ENCODE results near the gene ZNF385B. TPM values are rescaled to one million over a fixed set of nuclear protein-coding genes. Genes with fewer than 3 reads are reported as not detected.

Gene ZNF385B
- total and polyA plus RNA-seq, 4 donors, result 13.5 to 70.8 (median 45.2) TPM

- Histone ChIP-seq H3K36me3 (ENCODE audit: control insufficient read depth in 4 of 4, insufficient read depth in 4 of 4, low read length in 4 of 4) (no peaks in the 10 kb centered on the region), H3K9me3 (ENCODE audit: control insufficient read depth in 4 of 4, insufficient read depth in 3 of 4, low read length in 3 of 4) (no peaks in the 10 kb centered on the region), H3K27me3 (ENCODE audit: control insufficient read depth in 3 of 3, insufficient read depth in 3 of 3, low read length in 2 of 3) (peaks cover 0 to 4% (median 0%) of the 10 kb centered on the region in 3 donors), H3K4me3 (no peak overlapping the region), H3K4me1 (ENCODE audit: control insufficient read depth in 5 of 5, insufficient read depth in 5 of 5, low read length in 5 of 5) (no peaks in the 10 kb centered on the region), H3K9ac (ENCODE audit: insufficient read depth in 1 of 2, low read length in 2 of 2) (no peak overlapping the region), H3K27ac (ENCODE audit: low read depth in 1 of 2, low read length in 1 of 2) (no peak overlapping the region)
- TF ChIP-seq CTCF (IDR thresholded peaks at IDR 0.05; ENCODE audit: control extremely low read depth, extremely low read depth), result no peak
- DNase-seq (no peak), ATAC-seq (ENCODE audit: insufficient read depth, low FRiP score) (no peak)
These were observed 14.5 kb upstream of the ZNF385B start for GRCh38 chr2:179875864-179876263.

GRCh38 chr2:179862898-179863458 is 1.6 kb upstream of the ZNF385B start:
- no peak for TF ChIP-seq CTCF (IDR thresholded peaks at IDR 0.05; ENCODE audit: control extremely low read depth, extremely low read depth)

GRCh38 chr2:179861027-179861415 is 391 bp downstream of the ZNF385B start:
- TF ChIP-seq CTCF (IDR thresholded peaks at IDR 0.05; ENCODE audit: control extremely low read depth, extremely low read depth), result no peak
- DNase-seq (peak in 2 of 3 donors; percentile 22 to 25), ATAC-seq (ENCODE audit: insufficient read depth, low FRiP score) (peak; percentile 46)
- peaks cover 0 to 18% (median 3%) of the 10 kb centered on the region in 5 donors for H3K4me1 ChIP-seq (ENCODE audit: control insufficient read depth in 5 of 5, insufficient read depth in 5 of 5, low read length in 5 of 5)
- H3K4me3 ChIP-seq, result peak overlapping the region; percentile 49
- no peaks in the 10 kb centered on the region for H3K9me3 ChIP-seq (ENCODE audit: control insufficient read depth in 4 of 4, insufficient read depth in 3 of 4, low read length in 3 of 4)
- H3K27me3 ChIP-seq (ENCODE audit: control insufficient read depth in 3 of 3, insufficient read depth in 3 of 3, low read length in 2 of 3), result peaks cover 0 to 62% (median 52%) of the 10 kb centered on the region in 3 donors
- no peaks in the 10 kb centered on the region for H3K36me3 ChIP-seq (ENCODE audit: control insufficient read depth in 4 of 4, insufficient read depth in 4 of 4, low read length in 4 of 4)
- no peak overlapping the region for H3K9ac ChIP-seq (ENCODE audit: insufficient read depth in 1 of 2, low read length in 2 of 2)
- WGBS, 2 donors, result 0 to 1% methylated on average over 11 to 52 of the region's 52 CpGs
- H3K27ac ChIP-seq (ENCODE audit: low read depth in 1 of 2, low read length in 1 of 2), result no peak overlapping the region

More at GRCh38 chr2:179862898-179863458, 1.6 kb upstream of the ZNF385B start:
- Histone ChIP-seq H3K4me3 (no peak overlapping the region), H3K36me3 (ENCODE audit: control insufficient read depth in 4 of 4, insufficient read depth in 4 of 4, low read length in 4 of 4) (no peaks in the 10 kb centered on the region), H3K4me1 (ENCODE audit: control insufficient read depth in 5 of 5, insufficient read depth in 5 of 5, low read length in 5 of 5) (peaks cover 0 to 18% (median 3%) of the 10 kb centered on the region in 5 donors), H3K27me3 (ENCODE audit: control insufficient read depth in 3 of 3, insufficient read depth in 3 of 3, low read length in 2 of 3) (peaks cover 0 to 53% (median 49%) of the 10 kb centered on the region in 3 donors), H3K9ac (ENCODE audit: insufficient read depth in 1 of 2, low read length in 2 of 2) (no peak overlapping the region), H3K27ac (ENCODE audit: low read depth in 1 of 2, low read length in 1 of 2) (no peak overlapping the region), H3K9me3 (ENCODE audit: control insufficient read depth in 4 of 4, insufficient read depth in 3 of 4, low read length in 3 of 4) (no peaks in the 10 kb centered on the region)
- DNase-seq, result peak in 1 of 3 donors; percentile 9
- ATAC-seq (ENCODE audit: insufficient read depth, low FRiP score), result peak; percentile 12
- WGBS, 2 donors, result 59 to 74% methylated on average over 6 of the region's 6 CpGs

Data from lung (tissue), 12 donors.